Left renal pelvis (tissue), 4 donors: Measurements from ENCODE around the gene MS4A7. TPM values are rescaled to one million over a fixed set of nuclear protein-coding genes. Genes with fewer than 3 reads are reported as not detected.

Source experiments
- DNase-seq, 4 donors: peaks; one replicate each; pipeline ENCODE4 v3.0.0-alpha.2; 2013; ENCODE audit warnings: low read depth in 4 of 4, low spot score in 3 of 4
- polyA plus RNA-seq, 4 donors: library from polyadenylated mRNA; unstranded; fragments of 120-200 nt; gene quantifications; one replicate each; pipeline ENCODE4 v1.2.1, GENCODE V29; 2013; ENCODE audit not compliant: insufficient read length in 4 of 4

Gene MS4A7
- polyA plus RNA-seq, 4 donors = 4.9 to 11.1 (median 5.3) TPM

DNA sequence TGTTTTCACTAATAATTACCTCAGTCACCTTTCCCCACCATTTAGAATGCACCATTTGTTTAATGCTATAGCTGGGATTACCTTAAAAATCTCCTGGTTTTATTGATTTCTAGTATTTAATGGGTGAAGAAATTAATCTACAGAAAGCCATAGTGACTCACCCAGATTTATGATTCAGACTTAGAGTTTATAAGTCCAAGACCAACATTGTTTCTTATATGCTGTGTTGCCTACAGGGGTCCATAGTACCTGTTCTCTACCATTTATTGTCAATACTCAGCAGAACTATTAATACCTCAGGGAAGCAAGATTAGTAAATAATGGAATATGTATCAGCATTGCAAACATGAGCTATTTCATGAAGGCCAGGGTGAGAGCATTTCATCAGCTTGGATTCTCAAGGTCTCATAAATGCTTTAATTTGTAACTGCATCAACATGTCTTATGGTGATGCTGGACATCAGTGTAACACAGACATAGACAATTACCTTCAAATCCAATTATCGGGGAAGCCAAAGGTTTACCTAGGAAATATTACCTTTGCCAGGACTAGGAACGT, 8.0 kb upstream of the MS4A7 start:
- no peak for DNase-seq

DNA sequence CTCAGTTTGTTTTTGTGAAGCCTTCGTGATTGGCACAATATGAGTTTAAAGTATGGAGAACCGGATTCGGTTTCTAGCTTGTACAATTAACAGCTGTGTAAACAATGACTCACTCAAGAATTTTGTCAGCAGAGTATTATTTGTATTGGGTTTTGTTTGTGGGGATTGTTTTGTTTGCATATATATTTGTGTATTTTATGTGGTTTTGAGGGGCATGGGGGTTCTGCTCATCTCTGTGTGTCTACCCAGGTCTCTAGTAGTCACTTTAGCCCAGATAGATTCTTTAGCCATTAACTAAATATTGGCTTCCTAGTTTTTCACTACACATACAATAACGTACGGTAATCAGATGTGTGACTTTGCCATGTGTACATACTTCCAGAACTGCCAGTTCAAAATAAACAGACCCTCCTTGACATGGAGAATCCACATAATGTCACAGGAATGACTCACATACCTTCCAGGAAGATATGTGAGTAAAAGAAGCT, 7.5 kb upstream of the MS4A7 start:
- no peak for DNase-seq

DNA sequence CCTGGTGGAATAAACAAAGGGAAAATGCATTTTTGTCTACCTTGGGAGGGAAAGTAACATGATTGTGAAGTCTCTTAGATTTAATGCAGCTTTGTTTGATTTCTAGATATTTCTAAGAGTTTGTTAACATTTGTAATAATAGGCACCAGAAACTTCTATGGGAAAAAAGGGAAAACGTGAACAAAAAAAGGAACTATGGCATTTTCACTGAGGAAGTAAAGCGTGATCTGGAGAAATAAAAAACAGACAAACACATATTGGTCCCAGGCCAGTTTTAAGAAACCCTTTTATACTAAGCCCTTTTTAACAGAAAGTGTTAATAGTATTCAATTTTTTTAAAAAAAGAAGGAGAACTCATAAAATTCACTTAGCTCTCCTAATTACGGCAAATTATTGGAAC, 6.9 kb upstream of the MS4A7 start:
- DNase-seq = no peak

DNA sequence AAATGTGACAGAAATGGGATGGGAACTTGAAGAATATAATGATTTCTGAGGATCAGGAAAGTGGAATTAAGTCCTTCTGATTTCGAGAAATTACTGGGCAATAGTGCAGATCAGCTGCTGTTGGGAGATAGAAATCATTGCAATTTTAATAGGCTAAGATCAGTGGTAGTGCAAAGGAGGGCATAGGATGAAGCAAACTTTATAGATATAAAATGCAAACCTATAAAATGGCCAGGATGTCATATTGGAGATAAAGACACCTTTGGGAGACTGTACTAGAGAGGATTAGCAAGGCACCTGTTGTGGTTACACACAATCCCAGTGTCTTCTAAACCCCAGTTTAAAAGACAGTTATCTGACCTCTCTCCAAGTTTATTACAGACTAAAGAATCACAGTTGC, 6.5 kb upstream of the MS4A7 start:
- DNase-seq = no peak

DNA sequence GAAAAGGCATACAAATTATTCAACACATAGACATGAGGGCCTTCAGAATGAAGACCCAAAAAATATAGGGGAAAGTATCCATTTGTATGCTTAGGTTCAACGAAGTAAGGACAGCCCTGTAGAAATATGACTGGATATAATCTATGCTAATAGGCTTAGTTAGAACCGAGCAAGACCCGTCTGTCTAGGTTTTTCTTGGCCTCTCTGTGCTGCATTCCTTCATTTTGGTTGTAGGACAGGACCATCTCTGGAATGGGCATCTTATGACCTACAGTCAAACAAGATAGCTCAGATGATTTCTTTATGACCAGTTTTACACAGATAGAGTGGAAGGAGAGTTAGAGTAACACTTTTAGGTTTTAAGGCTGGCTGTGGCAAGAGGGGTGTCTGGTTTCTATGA, 5.6 kb upstream of the MS4A7 start:
- DNase-seq = no peak

DNA sequence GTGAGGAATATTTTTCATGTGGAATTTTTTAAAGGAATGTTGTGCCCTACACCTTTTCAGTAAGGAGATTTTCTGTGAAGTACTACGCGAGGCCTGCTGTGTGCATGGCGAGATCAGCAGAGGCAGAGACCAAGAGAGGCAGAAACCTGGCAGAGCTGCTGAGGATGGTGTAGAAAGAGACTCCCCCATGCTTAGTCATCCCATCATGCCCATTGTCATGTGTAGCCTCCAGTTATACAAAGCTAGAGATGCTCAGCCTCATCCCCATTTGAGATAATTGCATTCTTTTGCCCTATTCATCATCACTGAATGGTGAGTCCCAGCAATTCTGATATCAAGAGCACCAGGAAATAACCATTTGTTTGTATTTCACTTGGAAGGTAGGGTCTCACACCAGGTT, 3.0 kb upstream of the MS4A7 start:
- DNase-seq = no peak

DNA sequence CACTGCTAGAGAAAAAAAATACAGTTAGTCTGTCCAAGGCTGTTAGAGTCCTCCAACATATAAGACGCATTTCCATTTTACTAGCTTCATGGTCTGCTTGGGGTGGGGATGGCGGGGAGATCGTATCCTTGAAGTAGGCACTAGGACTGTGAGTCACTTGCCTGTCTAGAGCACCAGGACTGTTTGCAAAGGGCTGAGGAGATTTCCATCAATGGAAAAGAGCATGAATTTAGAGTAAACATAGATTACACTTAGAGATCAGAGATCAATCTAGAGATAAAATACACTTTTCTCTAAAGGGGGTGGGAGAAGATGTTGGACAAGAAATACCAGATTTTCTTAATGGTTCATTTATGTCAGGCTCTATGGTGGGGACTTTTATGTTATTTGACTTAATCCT, 1.7 kb upstream of the MS4A7 start:
- no peak for DNase-seq

DNA sequence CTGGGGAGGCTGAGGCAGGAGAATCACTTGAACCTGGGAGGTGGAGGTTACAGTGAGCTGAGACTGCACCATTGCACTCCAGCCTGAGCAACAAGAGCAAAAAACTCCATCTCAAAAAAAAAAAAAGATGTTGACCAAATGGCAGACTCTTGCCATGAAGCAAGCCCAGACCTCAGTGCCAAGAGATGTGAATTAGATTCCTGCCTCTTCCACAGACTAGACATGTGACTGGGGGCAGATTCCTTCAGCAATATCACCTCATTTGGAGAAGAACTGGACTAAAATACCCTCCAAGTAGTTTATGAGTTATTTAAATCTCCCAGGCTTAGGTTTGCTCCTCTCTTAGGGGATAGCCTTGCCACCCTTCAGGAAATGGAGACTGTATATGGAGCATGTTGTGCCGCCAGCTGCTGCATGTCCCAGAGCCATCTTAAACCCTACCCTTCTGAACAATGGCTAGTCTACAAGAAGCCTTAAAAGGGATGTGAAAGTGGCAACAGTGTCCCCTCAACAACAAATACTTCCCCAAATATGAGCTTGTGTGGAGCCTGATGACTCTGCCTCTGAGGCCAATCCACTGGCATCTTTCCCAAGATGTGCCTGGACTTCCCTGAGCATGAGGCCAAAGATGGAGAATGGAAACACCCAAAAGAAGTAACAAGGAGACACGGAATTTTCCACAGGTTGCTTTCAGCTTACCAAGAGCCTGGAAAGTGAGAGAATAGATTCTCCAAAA, 763 bp upstream of the MS4A7 start:
- no peak for DNase-seq

DNA sequence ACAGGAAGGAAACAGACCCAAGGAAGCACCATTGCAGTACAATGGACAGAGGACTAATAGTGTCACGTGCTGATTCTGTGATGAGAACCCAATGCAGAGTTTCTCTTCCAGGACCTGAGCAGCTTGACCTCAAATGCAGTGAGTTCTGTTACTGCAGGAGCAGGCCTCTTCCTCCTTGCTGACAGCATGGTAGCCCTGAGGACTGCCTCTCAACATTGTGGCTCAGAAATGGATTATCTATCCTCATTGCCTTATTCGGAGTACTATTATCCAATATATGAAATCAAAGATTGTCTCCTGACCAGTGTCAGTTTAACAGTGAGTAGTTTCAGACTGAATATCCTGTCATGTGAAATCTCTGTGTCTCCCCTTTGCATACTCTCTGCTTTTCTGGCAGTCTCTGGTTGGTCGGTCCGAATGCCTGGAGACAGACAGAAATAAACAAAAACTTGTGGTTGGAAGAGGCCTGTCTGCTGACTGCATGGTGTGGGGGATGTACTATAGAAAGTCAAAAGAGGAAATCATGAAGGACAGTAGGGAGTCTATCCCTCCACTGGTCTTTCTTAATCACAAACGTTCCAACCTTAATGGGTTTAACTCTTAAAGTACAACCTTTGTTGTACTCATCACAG, 11.1 kb downstream of the MS4A7 start:
- DNase-seq = no peak

DNA sequence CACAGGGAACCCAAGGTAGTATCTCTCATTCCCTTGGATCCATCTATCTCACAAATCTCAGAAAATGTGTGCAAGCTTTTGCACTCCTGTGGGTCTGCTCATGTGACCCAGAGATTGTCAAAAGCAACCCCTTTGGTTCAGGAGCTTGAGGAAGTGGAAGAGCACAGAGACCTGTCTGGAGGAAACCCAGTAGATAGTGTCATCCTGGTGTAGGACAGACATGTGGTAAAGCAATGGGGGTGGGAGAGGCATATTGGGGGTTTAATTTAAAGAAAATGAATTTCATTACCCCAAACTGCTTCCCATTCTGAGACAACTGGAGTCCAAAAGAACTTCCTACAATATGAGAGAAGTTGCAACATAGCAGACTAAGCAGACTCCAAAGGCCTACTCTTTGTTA, 12.1 kb downstream of the MS4A7 start:
- no peak for DNase-seq

DNA sequence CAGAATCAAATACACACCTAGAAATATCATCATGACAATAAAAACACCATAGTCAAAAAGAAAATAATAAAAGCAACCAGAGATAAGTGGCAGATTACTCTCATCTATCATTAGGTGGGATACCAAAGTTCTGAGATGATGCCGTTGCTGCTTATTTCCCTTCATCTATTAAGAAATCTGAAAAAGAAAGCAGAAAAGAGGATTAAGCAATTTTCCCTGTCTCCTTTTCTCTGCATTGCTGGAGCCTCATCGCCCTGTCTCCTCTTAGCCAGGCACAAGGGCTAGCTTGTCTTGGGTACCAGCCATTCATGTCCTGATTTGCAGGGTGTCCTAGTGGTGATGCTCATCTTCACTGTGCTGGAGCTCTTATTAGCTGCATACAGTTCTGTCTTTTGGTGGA, 14.0 kb downstream of the MS4A7 start:
- DNase-seq = no peak

DNA sequence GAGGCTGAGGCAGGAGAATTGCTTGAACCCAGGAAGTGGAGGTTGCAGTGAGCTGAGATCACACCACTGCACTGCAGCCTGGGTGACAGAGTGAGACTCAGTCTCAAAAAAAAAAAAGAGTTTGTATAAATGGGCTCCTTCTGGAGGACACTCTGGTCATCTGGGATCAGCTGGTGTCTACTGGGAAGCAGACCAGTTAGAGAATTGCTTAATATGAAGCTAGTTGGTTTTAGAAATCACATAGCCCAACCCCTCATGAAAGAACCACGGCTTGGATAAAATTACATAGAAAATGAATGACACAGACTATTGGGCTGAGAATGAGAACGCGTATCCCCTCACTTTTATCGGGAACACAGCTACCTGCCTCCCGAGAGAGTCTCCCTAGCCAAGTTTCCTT, 14.7 kb downstream of the MS4A7 start:
- no peak for DNase-seq

DNA sequence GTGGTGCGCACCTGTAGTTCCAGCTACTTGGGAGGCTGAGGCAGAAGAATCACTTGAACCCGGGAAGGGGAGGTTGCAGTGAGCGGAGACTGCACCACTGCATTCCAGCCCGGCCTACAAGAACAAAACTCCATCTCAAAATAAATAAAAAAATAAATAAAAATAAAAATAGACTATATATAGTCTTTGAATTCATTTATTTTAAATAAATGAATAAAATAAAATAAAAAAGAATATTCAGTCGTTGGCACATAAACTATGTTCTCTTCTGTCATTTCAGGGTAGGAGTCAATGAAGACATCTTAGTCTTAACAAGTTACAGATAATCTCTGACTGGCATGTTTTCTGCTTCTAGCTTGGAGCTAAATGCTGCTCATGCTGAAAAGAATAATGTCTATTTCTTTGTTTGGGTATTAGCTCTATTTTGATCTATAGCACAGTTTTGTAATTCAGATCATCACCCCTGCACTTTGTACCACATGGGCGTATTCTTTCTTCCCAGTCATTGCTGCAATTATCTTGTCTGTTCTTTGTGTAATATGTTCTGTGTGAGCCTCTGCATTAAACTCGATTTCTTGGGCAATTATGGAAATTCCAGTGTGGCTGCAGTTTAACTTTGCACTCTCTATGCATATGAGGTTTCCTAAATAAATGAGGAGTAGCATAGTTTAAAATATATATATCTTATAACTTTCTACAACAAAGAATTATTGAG, 16.5 kb downstream of the MS4A7 start:
- DNase-seq = no peak

DNA sequence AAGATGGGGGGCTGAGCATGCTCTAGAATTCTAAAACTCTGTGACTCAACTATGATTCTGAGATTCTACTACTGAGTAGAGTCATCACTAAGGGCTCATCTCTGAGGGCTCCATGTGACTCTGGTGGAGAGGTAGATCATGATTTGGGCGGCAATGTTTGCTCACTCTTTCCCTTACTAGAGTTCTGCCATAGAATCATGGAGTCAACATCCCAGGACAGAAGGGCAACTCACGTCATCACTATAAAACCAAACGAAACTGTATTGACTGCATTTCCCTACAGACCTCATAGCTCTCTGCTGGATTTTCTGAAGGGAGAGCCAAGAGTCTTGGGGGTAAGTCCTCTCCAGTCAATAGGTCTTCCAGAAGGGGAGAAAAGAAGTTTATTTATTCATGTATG, 18.1 kb downstream of the MS4A7 start, which contains the start of gene MS4A14:
Gene MS4A14, plus strand, starts transcription at position 78 of the 400 bp plus-strand sequence. Its CDS starts 120 bp downstream, at position 198.
- no peak for DNase-seq

DNA sequence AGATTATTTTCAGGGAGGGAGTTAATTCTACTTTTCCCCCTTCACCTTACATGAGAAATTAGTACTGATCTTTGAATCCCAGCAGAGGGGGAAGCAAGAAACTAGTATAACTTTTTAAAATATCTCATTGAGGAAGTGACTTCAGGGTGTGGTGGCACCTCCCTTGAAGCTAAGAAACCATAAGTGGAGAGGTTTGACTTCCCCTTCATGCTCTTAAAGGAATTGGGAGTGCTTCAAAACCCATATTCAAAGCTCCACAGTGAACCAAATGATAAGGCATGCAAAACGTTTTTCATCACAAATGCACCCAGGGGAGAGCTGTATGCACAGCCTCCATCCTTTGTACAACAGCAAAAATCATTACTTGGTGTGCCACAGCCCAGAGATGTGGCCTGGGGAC, 18.5 kb downstream of the MS4A7 start:
- DNase-seq = no peak

DNA sequence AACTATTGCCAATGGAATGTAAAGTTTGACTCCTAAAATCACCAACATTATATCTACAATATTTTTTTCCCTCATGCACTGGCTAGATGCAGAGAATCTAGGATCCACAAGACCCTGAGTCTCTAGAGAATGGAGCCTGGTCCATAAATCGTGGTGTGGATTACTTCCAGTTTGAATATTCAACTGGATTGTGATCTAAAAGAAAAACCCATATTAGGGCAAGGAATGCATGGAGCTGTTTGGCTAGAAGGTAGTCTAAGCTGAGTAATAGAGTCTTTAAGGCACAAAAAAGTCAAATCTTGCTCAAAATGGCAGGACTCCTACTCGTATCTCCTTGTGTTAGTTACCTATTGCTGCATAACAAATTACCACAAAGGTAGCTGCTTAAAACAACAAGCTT, 41.7 kb downstream of the MS4A7 start:
- no peak for DNase-seq

DNA sequence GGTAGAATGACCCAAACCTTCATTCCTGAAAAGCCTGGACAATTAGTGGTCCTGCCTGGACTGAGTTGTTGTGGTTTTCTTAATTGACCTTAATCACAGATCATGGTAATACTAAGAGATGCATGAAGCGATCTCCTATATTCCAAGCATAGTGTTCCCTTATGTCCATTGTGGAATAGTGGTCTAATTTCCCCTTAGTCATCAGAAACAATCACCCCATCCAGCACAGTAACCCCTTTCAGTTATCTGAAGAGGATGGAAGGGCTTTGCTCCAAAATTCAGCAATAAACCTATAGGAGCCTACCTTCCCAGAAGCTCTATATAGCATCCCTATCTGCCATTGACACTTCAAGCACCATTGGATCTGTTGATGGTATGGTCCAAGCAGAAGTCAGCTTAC, 44.3 kb downstream of the MS4A7 start:
- no peak for DNase-seq

DNA sequence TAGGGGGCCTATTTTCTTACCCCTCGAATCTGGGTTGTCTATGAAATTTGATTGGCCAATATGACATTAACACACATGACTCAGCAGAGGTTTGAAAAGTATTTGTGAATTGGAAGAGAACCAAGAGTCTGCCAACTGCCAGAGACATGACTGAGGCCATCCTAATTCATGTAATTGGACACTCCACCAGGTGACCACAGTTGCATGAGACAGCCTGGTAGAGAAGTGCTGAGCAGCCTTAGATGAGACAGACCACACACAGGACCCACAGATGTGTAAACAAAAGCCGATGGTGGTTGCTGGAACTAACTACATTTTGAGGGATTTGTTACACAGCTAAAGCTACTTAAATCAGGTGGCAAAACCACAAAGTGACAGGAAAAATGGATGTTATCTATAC, 50.2 kb downstream of the MS4A7 start:
- DNase-seq = no peak

DNA sequence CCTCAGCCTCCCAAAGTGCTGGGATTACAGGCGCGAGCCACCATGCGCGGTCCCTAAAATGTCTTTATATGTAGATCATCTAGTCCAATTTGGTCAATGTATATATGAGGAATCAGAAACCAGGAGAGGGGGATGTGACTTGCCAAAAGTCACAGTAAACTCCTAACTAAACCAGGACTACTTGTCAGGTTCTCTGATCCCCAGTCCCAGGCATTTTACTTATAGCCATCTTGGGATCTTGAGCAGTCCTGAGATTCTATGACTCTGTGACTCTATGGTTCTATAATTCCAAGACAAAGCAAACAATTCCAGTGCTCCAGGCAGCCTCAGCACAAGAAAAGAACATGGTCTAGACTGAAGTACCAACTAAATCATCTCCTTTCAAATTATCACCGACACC, 50.9 kb downstream of the MS4A7 start, which contains the start of gene MS4A5:
Gene MS4A5, plus strand, starts transcription at position 301 of the 400 bp plus-strand sequence. CDS start 103 bp downstream, outside the sequence.
- DNase-seq = no peak

DNA sequence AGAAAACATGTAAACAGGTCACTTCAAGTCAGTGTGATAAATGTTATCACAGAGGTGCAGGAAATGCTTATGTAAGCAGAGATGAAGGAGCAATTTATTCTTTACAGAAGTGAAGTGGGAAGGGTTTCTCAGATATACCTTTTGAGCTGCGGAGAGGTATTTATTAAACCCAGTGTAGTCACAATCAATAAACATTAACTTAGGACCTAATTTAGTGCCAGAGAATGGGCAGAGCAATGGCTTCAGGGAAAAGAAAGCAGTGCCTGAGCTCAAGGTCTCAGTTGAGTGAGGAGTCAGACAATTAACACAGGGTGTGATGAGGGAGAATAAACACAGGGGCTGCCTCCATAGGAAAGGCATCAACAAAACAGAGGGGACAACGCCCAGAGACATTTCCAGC, 52.9 kb downstream of the MS4A7 start:
- peak in 1 of 4 donors; percentile 3 for DNase-seq

DNA sequence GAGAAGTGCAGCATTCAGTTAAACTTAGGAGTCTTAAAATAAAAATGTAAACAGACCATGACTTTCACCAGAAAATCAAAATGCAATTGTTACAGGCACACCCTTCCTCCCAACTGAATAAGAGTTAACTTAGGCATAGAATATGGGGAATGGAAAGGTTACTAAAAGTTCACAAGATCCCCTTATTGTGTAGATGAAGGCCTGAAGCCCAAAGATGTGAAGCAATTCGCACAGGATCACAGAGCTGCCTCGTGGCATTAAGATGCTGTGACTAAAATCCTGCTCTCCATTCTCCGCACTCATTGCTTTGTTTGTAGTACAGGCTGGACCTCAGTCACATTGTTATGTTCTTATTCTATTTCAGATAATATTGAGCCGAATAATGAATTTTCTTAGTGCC, 55.1 kb downstream of the MS4A7 start:
- DNase-seq = no peak
